Measurements from ENCODE around the gene FMNL2. TPM values are rescaled to one million over a fixed set of nuclear protein-coding genes. Genes with fewer than 3 reads are reported as not detected.

FMNL2 gene
- polyA plus RNA-seq, 1 donor = 134 TPM

- no peak for DNase-seq
These were observed 278.3 kb downstream of the FMNL2 start for GRCh38 chr2:152613235-152613634.

- DNase-seq = no peak
These were observed 280.2 kb downstream of the FMNL2 start for GRCh38 chr2:152615177-152615576.

- DNase-seq = no peak
These were observed 282.6 kb downstream of the FMNL2 start for GRCh38 chr2:152617456-152618192.

GRCh38 chr2:152618193-152618564, 283.2 kb downstream of the FMNL2 start:
- no peak for DNase-seq

GRCh38 chr2:152620208-152620607, 285.2 kb downstream of the FMNL2 start:
- DNase-seq = no peak

GRCh38 chr2:152620985-152621384, 286.0 kb downstream of the FMNL2 start:
- DNase-seq = no peak

GRCh38 chr2:152622219-152622618, 287.2 kb downstream of the FMNL2 start:
- no peak for DNase-seq

GRCh38 chr2:152623076-152623740, 288.2 kb downstream of the FMNL2 start:
- no peak for DNase-seq

GRCh38 chr2:152623775-152624174, 288.8 kb downstream of the FMNL2 start:
- no peak for DNase-seq

GRCh38 chr2:152624805-152625204, 289.8 kb downstream of the FMNL2 start:
- no peak for DNase-seq

GRCh38 chr2:152626911-152627339, 292.0 kb downstream of the FMNL2 start:
- DNase-seq = no peak

- peak; percentile 21 for DNase-seq
These were observed 292.5 kb downstream of the FMNL2 start for GRCh38 chr2:152627351-152627957.

GRCh38 chr2:152629202-152629601, 294.2 kb downstream of the FMNL2 start:
- no peak for DNase-seq

- peak; percentile 20 for DNase-seq
These were observed 295.5 kb downstream of the FMNL2 start for GRCh38 chr2:152630466-152630865.

- DNase-seq = no peak
These were observed 297.8 kb downstream of the FMNL2 start for GRCh38 chr2:152632736-152633135.

- DNase-seq = peak; percentile 40
These were observed 300.8 kb downstream of the FMNL2 start for GRCh38 chr2:152635635-152636298.

- no peak for DNase-seq
These were observed 302.3 kb downstream of the FMNL2 start for GRCh38 chr2:152637251-152637650.

GRCh38 chr2:152638056-152638455, 303.1 kb downstream of the FMNL2 start:
- no peak for DNase-seq

- DNase-seq = no peak
These were observed 303.6 kb downstream of the FMNL2 start for GRCh38 chr2:152638590-152638989.

GRCh38 chr2:152644189-152644873, 309.4 kb downstream of the FMNL2 start:
- DNase-seq = no peak

- DNase-seq = no peak
These were observed 311.3 kb downstream of the FMNL2 start for GRCh38 chr2:152646264-152646663.

GRCh38 chr2:152646775-152647174, 311.8 kb downstream of the FMNL2 start:
- DNase-seq = no peak
